ENCODE measurements around the gene TUBGCP2.

The TUBGCP2 gene

DNA sequence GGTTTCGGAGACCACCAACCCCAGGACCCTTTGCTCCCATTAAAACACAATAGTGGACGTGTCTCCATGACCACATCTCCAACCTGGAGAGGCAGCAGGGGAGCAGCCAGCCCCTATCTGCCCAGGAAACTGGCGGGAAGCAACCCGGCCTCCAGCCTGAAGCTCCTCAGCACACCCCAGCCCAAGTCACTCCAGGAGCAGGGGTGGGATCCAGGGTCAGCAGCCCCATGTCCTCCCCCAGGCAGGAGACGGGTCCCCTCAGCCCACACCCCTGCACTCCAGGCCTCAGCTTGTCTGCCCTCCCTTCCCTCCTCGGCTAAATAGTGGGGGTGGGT lies 32.6 kb downstream of the TUBGCP2 start:
- H3K4me3 ChIP-seq (ENCODE audit: low read depth, low read length): no peak overlapping the region
- no peaks in the 10 kb centered on the region for H3K9me3 ChIP-seq (ENCODE audit: control insufficient read depth, insufficient read depth, low read depth, low read length)
- no peak overlapping the region for H3K27ac ChIP-seq (ENCODE audit: extremely low read depth, low read depth, low read length)
- ChIA-PET POLR2A (no interaction called here), CTCF (interaction anchor here (0.7 kb wide), 1 partner anchor 528 kb away, joined by 3 read pairs; no protein-coding TSS in a partner anchor)
- H3K36me3 ChIP-seq (ENCODE audit: control insufficient read depth in 2 of 2, insufficient read depth in 1 of 2, low read length in 2 of 2): peaks cover 0 to 22% of the 10 kb centered on the region in 2 experiments; a peak in 1 of 3 replicates
- H3K4me1 ChIP-seq (ENCODE audit: control insufficient read depth, insufficient read depth, low read length): no peaks in the 10 kb centered on the region
- TF ChIP-seq ZNF624 (tag by site-specific recombination; IDR thresholded peaks at IDR 0.05) (no peak), ZNF140 (tag by site-specific recombination; IDR thresholded peaks at IDR 0.05) (no peak), PATZ1 (tag by site-specific recombination; IDR thresholded peaks at IDR 0.05) (peak; percentile 22; the same call in 1 of the 2 replicates), ZNF449 (tag by site-specific recombination; IDR thresholded peaks at IDR 0.05) (no peak), SP7 (tag by site-specific recombination; IDR thresholded peaks at IDR 0.05) (no peak)

DNA sequence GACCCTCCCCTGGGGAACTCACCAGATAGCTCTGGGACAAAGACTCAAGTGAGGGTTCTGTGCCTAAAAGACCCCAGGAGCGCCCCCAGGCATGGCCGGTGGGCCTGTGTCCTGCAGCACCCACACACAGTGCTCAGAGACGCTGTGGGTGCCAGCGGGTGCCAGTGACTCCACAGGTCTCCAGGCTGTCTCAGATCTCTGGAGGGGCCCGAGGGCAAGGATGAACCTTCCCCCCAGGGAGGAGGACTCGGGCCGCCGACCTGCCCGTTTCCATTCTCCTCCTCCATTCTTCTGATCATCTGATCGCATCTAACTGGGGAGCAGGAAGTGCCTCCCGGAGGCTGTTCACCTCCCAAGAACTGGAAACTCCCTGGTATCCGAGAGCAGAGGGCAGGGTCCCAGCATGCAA lies 33.0 kb downstream of the TUBGCP2 start:
- TF ChIP-seq ZXDB (tag by site-specific recombination; IDR thresholded peaks at IDR 0.05): no peak
- no peak for TF ChIP-seq ZNF791 (tag by site-specific recombination; IDR thresholded peaks at IDR 0.05)
- TF ChIP-seq PRDM6 (tag by site-specific recombination; IDR thresholded peaks at IDR 0.05): no peak
- no peak for TF ChIP-seq ZNF175 (tag by site-specific recombination; IDR thresholded peaks at IDR 0.05)
- TF ChIP-seq ZNF521 (tag by site-specific recombination; IDR thresholded peaks at IDR 0.05): no peak
- no peak for TF ChIP-seq ZNF248 (tag by site-specific recombination; IDR thresholded peaks at IDR 0.05)
- TF ChIP-seq ZSCAN23 (tag by site-specific recombination; IDR thresholded peaks at IDR 0.05): no peak
- TF ChIP-seq, protein P1, sequence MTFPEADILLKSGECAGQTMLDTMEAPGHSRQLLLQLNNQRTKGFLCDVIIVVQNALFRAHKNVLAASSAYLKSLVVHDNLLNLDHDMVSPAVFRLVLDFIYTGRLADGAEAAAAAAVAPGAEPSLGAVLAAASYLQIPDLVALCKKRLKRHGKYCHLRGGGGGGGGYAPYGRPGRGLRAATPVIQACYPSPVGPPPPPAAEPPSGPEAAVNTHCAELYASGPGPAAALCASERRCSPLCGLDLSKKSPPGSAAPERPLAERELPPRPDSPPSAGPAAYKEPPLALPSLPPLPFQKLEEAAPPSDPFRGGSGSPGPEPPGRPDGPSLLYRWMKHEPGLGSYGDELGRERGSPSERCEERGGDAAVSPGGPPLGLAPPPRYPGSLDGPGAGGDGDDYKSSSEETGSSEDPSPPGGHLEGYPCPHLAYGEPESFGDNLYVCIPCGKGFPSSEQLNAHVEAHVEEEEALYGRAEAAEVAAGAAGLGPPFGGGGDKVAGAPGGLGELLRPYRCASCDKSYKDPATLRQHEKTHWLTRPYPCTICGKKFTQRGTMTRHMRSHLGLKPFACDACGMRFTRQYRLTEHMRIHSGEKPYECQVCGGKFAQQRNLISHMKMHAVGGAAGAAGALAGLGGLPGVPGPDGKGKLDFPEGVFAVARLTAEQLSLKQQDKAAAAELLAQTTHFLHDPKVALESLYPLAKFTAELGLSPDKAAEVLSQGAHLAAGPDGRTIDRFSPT (tag by site-specific recombination; IDR thresholded peaks at IDR 0.05): no peak
- no peak for TF ChIP-seq SCRT2 (tag by site-specific recombination; IDR thresholded peaks at IDR 0.05)
- TF ChIP-seq ZNF560 (tag by site-specific recombination; IDR thresholded peaks at IDR 0.05; ENCODE audit: borderline replicate concordance): no peak
- CTCF ChIA-PET: no interaction called here
- Histone ChIP-seq H3K9me3 (ENCODE audit: control insufficient read depth, insufficient read depth, low read depth, low read length) (no peaks in the 10 kb centered on the region), H3K4me3 (ENCODE audit: low read depth, low read length) (no peak overlapping the region), H3K27ac (ENCODE audit: extremely low read depth, low read depth, low read length) (no peak overlapping the region), H3K36me3 (ENCODE audit: control insufficient read depth in 2 of 2, insufficient read depth in 1 of 2, low read length in 2 of 2) (peaks cover 0 to 21% of the 10 kb centered on the region in 2 experiments; a peak in 1 of 3 replicates), H3K4me1 (ENCODE audit: control insufficient read depth, insufficient read depth, low read length) (no peaks in the 10 kb centered on the region)
- POLR2A ChIA-PET: no interaction called here

Measured in HEK293 (cell line).